ENCODE data around the gene MZF1. TPM values are rescaled to one million over a fixed set of nuclear protein-coding genes. Genes with fewer than 3 reads are reported as not detected.

MZF1 gene
- total RNA-seq, 1 experiment from 2014 or later, result 50.7 TPM

DNA sequence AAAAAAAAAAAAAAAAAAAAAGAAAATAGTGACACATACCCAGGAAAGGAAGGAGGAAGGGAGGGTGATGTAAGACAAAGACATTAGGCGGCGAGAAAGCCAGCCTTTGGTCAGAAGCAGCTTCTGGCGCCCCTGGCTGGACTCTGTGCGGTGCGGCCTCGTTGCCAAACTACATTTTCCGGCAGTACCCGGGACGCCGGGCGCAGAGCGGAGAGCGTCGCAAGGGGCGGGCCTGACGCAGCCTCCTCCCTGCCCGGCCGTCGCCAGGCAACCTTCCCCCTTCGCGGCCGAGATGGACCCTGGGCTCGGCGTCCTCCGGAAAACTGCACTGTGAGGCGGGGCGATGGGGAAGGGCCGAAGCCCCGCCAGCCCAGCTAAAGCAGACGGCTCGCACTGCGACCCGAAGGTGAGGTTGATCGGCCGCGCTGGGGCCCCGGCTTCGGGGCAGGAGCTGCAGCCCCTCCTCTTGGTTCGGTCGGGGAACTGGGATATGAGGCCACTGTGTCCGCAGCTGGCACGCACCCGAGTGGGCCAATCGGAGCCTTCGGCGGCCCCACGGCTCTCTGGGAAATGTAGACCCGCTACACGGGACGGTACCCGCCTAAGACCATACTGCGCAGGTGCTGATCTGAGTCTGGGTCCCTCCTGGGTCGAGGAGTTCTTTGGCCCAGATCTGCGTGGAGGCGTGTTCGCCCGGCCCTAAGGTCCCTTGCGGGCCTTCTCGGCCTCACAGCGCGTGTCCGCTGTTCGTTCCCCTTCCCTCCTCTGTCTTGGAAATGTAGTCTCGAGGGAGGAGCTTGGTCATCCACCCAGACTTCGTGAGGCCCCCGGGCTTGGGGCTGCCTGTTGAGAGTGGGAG is 2.3 kb upstream of the MZF1 start:
- Mint-ChIP-seq H3K4me1 (ENCODE audit: insufficient read depth, unreplicated experiment) (peaks cover 27% of the 10 kb centered on the region), H3K9me3 (ENCODE audit: unreplicated experiment) (no peaks in the 10 kb centered on the region), H3K4me3 (ENCODE audit: unreplicated experiment) (peak overlapping the region; percentile 89), H3K27ac (ENCODE audit: low read depth, unreplicated experiment) (peak overlapping the region; percentile 98), H3K27me3 (ENCODE audit: insufficient read depth, unreplicated experiment) (no peaks in the 10 kb centered on the region), H3K36me3 (ENCODE audit: insufficient read depth, unreplicated experiment) (peaks cover 33% of the 10 kb centered on the region)
- intact Hi-C loops (cut with micrococcal nuclease), result no loop called here
- CTCF ChIA-PET, result interaction anchor here (0.7 to 1.2 kb wide), 6 partner anchors 11 to 115 kb away, joined by 3 to 4 read pairs (median 3); no protein-coding TSS in a partner anchor
- BruUV-seq (replicated peaks), result TSS peak; percentile 52
- peak; percentile 91 for DNase-seq (ENCODE audit: unreplicated experiment)
- POLR2A ChIA-PET, result interaction anchor here (0.7 to 2.9 kb wide), 14 partner anchors 8 to 249 kb away, joined by 3 to 44 read pairs (median 5); partner anchors contain the start of genes CHMP2A, TRIM28, UBE2M and ZBTB45
- TF ChIP-seq CTCF (IDR thresholded peaks at IDR 0.05; ENCODE audit: unreplicated experiment), result no peak

DNA sequence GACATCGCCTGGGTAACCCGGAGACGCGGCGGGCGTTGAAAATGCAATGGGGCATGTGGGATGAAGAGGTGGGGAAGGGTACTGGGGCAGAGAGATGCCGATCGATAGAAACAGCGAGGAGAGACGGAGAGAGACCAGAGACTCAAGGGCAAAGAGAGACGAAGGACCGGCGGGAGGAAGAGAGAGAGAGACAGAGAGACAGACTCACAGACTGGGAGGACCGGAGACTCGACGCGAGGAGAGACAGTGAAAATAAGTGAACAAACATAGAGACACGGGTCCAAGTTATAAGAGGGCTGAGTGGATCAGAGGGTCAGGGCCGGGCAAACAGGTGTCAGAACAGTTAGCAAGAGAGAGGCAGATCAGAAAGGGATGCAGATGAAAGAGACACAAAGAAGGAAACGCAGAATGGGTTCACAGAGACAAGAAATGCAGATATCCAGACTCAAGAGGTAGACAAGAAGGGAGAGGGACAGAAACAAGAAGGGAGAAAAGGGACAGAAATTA is 576 bp upstream of the MZF1 start:
- no peak for DNase-seq (ENCODE audit: unreplicated experiment)
- POLR2A ChIA-PET, result interaction anchor here (0.7 to 2.7 kb wide), 3 partner anchors 14 to 98 kb away, joined by 3 to 44 read pairs (median 11); partner anchors contain the start of genes UBE2M and ZNF446
- TF ChIP-seq CTCF (IDR thresholded peaks at IDR 0.05; ENCODE audit: unreplicated experiment), result no peak
- Mint-ChIP-seq H3K4me3 (ENCODE audit: unreplicated experiment) (peak overlapping the region; percentile 89), H3K4me1 (ENCODE audit: insufficient read depth, unreplicated experiment) (peaks cover 19% of the 10 kb centered on the region), H3K27ac (ENCODE audit: low read depth, unreplicated experiment) (peak overlapping the region; percentile 98), H3K9me3 (ENCODE audit: unreplicated experiment) (no peaks in the 10 kb centered on the region), H3K36me3 (ENCODE audit: insufficient read depth, unreplicated experiment) (peaks cover 30% of the 10 kb centered on the region), H3K27me3 (ENCODE audit: insufficient read depth, unreplicated experiment) (no peaks in the 10 kb centered on the region)
- CTCF ChIA-PET, result no interaction called here
- no TSS peak for BruUV-seq (replicated peaks)
- intact Hi-C loops (cut with micrococcal nuclease), result loop anchor here (2.0 kb wide), 2 partner anchors 15 to 29 kb away; partner anchors contain the start of genes TRIM28 and UBE2M

GRCh38 chr19:58572026-58572817 is 913 bp downstream of the MZF1 start:
- no peak for TF ChIP-seq CTCF (IDR thresholded peaks at IDR 0.05; ENCODE audit: unreplicated experiment)
- DNase-seq (ENCODE audit: unreplicated experiment), result no peak
- H3K27me3 Mint-ChIP-seq (ENCODE audit: insufficient read depth, unreplicated experiment), result no peaks in the 10 kb centered on the region
- intact Hi-C loops (cut with micrococcal nuclease), result loop anchor here (2.0 kb wide), 2 partner anchors 13 to 27 kb away; partner anchors contain the start of genes TRIM28 and UBE2M
- POLR2A ChIA-PET, result interaction anchor here (1.0 to 2.1 kb wide), 8 partner anchors 10 to 53 kb away, joined by 3 to 32 read pairs (median 6); partner anchors contain the start of genes CHMP2A, TRIM28, UBE2M and ZBTB45
- H3K4me1 Mint-ChIP-seq (ENCODE audit: insufficient read depth, unreplicated experiment), result peaks cover 23% of the 10 kb centered on the region
- H3K36me3 Mint-ChIP-seq (ENCODE audit: insufficient read depth, unreplicated experiment), result peaks cover 31% of the 10 kb centered on the region
- TSS peak; percentile 11 for BruUV-seq (replicated peaks)
- peak overlapping the region; percentile 89 for H3K4me3 Mint-ChIP-seq (ENCODE audit: unreplicated experiment)
- H3K9me3 Mint-ChIP-seq (ENCODE audit: unreplicated experiment), result no peaks in the 10 kb centered on the region
- CTCF ChIA-PET, result interaction anchor here (1.0 to 1.5 kb wide), 2 partner anchors 11 to 53 kb away, joined by 4 read pairs; partner anchors contain the start of gene ZBTB45
- H3K27ac Mint-ChIP-seq (ENCODE audit: low read depth, unreplicated experiment), result peak overlapping the region; percentile 98

Data from MCF 10A (cell line).